ENCODE results near the gene APP.

The APP gene

DNA sequence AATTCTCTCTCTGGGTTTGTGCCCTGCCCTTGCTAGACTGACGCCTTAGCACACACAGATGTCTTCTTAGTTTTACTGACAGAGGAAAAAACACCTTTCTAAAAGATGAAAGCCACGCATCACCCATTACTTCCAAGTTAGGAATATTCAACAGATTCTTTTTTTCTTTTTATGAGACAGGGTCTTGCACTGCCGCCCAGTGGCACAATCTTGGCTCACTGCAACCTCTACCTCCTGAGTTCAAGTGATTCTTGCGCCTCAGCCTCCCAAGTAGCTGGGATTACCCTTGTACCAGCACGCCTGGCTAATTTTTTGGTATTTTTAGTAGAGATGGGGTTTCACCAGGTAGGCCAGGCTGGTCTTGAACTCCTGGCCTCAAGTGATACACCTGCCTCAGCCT, 169.2 kb downstream of the APP start:
- in situ Hi-C loops (cut with MboI; ENCODE audit: low pct_unique_long_range_greater_than_20kb, low sequenced_read_pairs, unreplicated experiment), result no loop called here
- no peak for DNase-seq (ENCODE audit: low spot score)
- TF ChIP-seq, protein P1, sequence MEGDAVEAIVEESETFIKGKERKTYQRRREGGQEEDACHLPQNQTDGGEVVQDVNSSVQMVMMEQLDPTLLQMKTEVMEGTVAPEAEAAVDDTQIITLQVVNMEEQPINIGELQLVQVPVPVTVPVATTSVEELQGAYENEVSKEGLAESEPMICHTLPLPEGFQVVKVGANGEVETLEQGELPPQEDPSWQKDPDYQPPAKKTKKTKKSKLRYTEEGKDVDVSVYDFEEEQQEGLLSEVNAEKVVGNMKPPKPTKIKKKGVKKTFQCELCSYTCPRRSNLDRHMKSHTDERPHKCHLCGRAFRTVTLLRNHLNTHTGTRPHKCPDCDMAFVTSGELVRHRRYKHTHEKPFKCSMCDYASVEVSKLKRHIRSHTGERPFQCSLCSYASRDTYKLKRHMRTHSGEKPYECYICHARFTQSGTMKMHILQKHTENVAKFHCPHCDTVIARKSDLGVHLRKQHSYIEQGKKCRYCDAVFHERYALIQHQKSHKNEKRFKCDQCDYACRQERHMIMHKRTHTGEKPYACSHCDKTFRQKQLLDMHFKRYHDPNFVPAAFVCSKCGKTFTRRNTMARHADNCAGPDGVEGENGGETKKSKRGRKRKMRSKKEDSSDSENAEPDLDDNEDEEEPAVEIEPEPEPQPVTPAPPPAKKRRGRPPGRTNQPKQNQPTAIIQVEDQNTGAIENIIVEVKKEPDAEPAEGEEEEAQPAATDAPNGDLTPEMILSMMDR (IDR thresholded peaks at IDR 0.05; ENCODE audit: extremely low read depth, insufficient read depth, missing control alignments), result no peak

DNA sequence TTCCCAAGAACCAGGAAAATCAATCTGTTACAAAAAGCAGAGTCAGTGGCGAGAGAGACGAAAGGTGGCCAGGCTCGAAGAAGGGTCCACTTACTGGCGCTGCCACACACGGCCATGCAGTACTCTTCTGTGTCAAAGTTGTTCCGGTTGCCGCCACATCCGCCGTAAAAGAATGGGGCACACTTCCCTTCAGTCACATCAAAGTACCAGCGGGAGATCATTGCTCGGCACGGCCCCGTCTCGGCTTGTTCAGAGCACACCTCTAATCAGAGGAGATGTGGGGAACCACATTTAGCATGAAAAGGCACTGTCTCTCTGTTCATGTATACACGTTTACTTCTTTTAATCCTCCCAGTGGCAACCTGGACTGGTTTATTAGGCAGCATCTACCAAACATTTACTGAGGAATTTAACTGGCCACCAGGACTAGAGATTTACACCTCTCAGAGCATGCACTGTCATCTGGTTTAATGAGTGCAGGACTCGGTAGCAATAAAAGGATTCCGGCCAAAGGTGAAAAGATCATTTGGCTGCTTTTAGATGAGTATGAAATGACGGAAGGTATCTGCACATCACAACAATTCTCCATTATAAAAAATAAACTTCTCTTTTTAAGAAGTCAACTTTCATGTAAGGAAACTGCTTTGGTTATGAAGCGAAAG, 170.5 kb downstream of the APP start:
- in situ Hi-C loops (cut with MboI; ENCODE audit: low pct_unique_long_range_greater_than_20kb, low sequenced_read_pairs, unreplicated experiment), result no loop called here
- DNase-seq (ENCODE audit: low spot score), result no peak
- TF ChIP-seq, protein P1 (IDR thresholded peaks at IDR 0.05; ENCODE audit: extremely low read depth, insufficient read depth, missing control alignments), result no peak

DNA sequence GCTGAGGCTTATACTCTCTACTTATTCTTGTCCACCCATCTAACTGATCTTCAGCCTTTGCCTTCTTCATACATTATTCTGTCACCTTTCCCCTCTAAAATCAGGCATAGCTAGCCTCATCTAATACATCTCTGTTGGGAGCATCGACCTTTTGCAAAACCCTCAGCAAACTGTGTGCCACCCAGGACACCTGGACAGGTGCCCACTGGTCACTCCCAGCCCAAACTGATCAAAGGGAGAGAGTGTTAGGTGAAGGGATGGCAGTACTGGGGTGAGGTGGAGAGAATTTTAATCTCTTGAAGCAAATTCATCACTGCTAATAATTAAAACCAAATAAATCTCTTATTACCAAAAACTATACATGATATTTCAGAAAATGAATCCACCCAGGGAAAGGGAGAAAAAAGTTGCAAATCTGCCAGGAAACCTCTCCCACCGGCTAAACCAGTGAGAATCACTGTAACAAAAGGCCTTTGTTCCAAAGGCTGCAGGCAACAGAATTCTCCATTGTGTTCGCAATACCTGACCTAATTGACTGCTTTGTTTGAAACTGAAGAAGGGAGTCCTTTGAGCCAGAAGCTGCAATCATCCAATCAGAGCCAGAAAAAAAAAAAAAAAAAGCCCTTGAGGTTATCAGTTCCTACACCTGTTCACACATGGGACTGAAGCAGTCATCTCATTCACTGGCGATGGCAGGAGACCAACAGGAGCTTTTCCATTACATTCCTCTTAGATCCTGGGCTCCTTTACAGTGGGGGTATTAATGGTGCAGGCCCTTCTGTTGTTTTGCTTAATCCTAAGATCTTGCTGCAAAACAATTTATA, 172.6 kb downstream of the APP start:
- TF ChIP-seq, protein P1 (IDR thresholded peaks at IDR 0.05; ENCODE audit: extremely low read depth, insufficient read depth, missing control alignments), result no peak
- DNase-seq (ENCODE audit: low spot score), result no peak
- in situ Hi-C loops (cut with MboI; ENCODE audit: low pct_unique_long_range_greater_than_20kb, low sequenced_read_pairs, unreplicated experiment), result no loop called here

DNA sequence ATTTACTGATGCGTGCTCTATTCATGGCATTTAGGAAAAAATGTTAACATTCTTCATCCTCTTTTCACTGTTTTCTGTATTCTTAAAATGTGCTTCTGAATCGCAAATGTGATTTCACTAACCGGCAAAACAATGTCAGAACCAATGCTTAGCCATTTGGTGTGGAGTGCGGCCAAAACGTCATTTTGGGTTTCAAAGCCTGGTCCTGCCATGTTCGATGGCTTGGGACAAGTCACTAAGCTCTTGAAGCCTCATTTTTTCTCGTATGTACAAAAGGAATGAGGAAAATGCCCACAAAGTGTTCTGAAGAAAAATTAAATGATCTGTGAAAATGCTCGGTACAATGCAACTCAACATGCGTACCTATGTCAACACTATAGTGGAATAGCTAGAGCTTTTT, 175.3 kb downstream of the APP start:
- TF ChIP-seq, protein P1 (IDR thresholded peaks at IDR 0.05; ENCODE audit: extremely low read depth, insufficient read depth, missing control alignments), result no peak
- no peak for DNase-seq (ENCODE audit: low spot score)
- in situ Hi-C loops (cut with MboI; ENCODE audit: low pct_unique_long_range_greater_than_20kb, low sequenced_read_pairs, unreplicated experiment), result no loop called here

DNA sequence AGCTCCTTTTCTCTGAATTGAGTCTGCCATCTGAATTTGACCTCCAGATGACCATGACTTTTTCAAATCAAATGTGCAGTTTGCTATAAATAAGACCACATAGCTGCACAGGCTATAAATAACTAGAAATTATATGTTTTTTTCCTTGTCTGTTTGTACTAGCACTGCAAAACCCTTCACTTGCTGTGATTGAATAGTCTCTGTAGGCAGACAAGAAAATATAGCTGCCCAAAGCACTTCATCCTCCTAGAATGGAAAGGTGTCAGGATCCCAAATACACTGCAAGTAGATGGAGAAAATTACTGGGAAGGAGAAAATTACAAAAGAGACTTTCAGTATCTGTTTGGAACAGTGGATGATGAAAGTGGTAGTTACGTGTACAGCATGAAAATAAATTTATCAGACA, 175.8 kb downstream of the APP start:
- in situ Hi-C loops (cut with MboI; ENCODE audit: low pct_unique_long_range_greater_than_20kb, low sequenced_read_pairs, unreplicated experiment), result no loop called here
- TF ChIP-seq, protein P1 (IDR thresholded peaks at IDR 0.05; ENCODE audit: extremely low read depth, insufficient read depth, missing control alignments), result no peak
- DNase-seq (ENCODE audit: low spot score), result no peak

DNA sequence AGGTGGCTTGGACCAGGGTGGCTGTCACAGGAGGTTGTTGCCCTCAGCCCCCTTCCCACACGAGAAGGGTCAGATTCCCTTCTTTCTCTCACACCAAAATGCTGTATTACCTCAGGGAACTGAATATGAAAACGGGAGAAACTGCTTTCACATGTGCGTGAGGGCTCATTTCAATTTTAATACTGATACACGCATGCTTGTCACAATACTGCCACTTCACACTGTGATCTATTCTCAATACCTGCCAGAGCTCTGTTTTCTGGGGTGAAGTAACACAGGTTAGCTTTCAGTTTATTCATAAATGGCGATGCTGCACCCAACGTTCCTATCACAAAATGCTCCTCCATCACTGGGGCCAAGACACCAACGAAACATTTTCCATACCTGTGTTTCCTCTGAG, 181.8 kb downstream of the APP start:
- no peak for DNase-seq (ENCODE audit: low spot score)
- TF ChIP-seq, protein P1 (IDR thresholded peaks at IDR 0.05; ENCODE audit: extremely low read depth, insufficient read depth, missing control alignments), result no peak
- in situ Hi-C loops (cut with MboI; ENCODE audit: low pct_unique_long_range_greater_than_20kb, low sequenced_read_pairs, unreplicated experiment), result no loop called here

Data from GM13977 (cell line).